GM18505 (cell line): ENCODE data around the gene SEMA4D.
A peak's percentile ranks its signal among the peaks of the same experiment; 100 is the strongest.
"Not testable (repeated sequence)": the region's sequence is repeated elsewhere in the genome, so short reads cannot be mapped to it uniquely, and the experiment has no call there.

Source experiments
- ATAC-seq: cut with Tn5 transposase; IDR thresholded peaks from one replicate; pipeline ENCODE4 v1.9.1; 2021; ENCODE audit not compliant: unreplicated experiment
- POLR2A ChIP-seq: IDR thresholded peaks from 4 replicates; pipeline ENCODE4 v1.6.1; 2011; ENCODE audit warnings: borderline replicate concordance; ENCODE audit not compliant: insufficient read depth, insufficient read length; ENCODE audit errors: extremely low read depth

The SEMA4D gene

GRCh38 chr9:89488131-89488530 lies 9.8 kb downstream of the SEMA4D start:
- no peak for TF ChIP-seq POLR2A

GRCh38 chr9:89486681-89487080 lies 11.2 kb downstream of the SEMA4D start:
- TF ChIP-seq POLR2A = no peak
- no peak for ATAC-seq

More at GRCh38 chr9:89488131-89488530, 9.8 kb downstream of the SEMA4D start:
- no peak for ATAC-seq

- no peak for TF ChIP-seq POLR2A
- ATAC-seq = peak; percentile 7
These were observed 13.2 kb downstream of the SEMA4D start for GRCh38 chr9:89484475-89485404.

- TF ChIP-seq POLR2A = no peak
- peak; percentile 59 for ATAC-seq
These were observed 14.1 kb downstream of the SEMA4D start for GRCh38 chr9:89483592-89484474.

GRCh38 chr9:89482901-89483361 lies 15.0 kb downstream of the SEMA4D start:
- no peak for TF ChIP-seq POLR2A
- ATAC-seq = no peak

GRCh38 chr9:89482056-89482851 lies 15.7 kb downstream of the SEMA4D start:
- no peak for TF ChIP-seq POLR2A
- ATAC-seq = no peak

- TF ChIP-seq POLR2A = no peak
- ATAC-seq = no peak
These were observed 16.4 kb downstream of the SEMA4D start for GRCh38 chr9:89481538-89481915.

GRCh38 chr9:89480825-89481537 lies 16.9 kb downstream of the SEMA4D start:
- ATAC-seq = no peak
- TF ChIP-seq POLR2A = no peak

- ATAC-seq = not testable (repeated sequence)
These were observed 17.5 kb downstream of the SEMA4D start for GRCh38 chr9:89480372-89480771.

- ATAC-seq = not testable (repeated sequence)
These were observed 18.3 kb downstream of the SEMA4D start for GRCh38 chr9:89479669-89480011.

- ATAC-seq = no peak
- TF ChIP-seq POLR2A = no peak
These were observed 18.9 kb downstream of the SEMA4D start for GRCh38 chr9:89478821-89479668.

- no peak for TF ChIP-seq POLR2A
- no peak for ATAC-seq
These were observed 19.9 kb downstream of the SEMA4D start for GRCh38 chr9:89477811-89478630.
